LNCAP (cell line): ENCODE measurements around the gene FAM9C.

Experiments
- CTCF ChIP-seq: fragments of 450-650 bp; IDR thresholded peaks from 2 replicates; pipeline ENCODE4 v1.5.1; 2017; ENCODE audit warnings: mild to moderate bottlenecking

Gene FAM9C

GRCh38 chrX:13087322-13088155 lies 43.1 kb upstream of the FAM9C start:
- TF ChIP-seq CTCF, result no peak

- no peak for TF ChIP-seq CTCF
These were observed 41.7 kb upstream of the FAM9C start for GRCh38 chrX:13086076-13086475.

GRCh38 chrX:13085526-13085925 lies 41.1 kb upstream of the FAM9C start:
- TF ChIP-seq CTCF, result no peak

- no peak for TF ChIP-seq CTCF
These were observed 40.2 kb upstream of the FAM9C start for GRCh38 chrX:13084611-13085010.

GRCh38 chrX:13082206-13083065 lies 38.0 kb upstream of the FAM9C start:
- no peak for TF ChIP-seq CTCF

GRCh38 chrX:13081395-13082205 lies 37.2 kb upstream of the FAM9C start:
- TF ChIP-seq CTCF, result no peak

GRCh38 chrX:13080128-13080795 lies 35.8 kb upstream of the FAM9C start:
- TF ChIP-seq CTCF, result no peak
